ENCODE results near the gene PTPRD. TPM values are rescaled to one million over a fixed set of nuclear protein-coding genes. Genes with fewer than 3 reads are reported as not detected.

PTPRD gene
- total RNA-seq, 1 experiment from 2014 or later = 32.5 TPM

- Histone ChIP-seq H2BK15ac (ENCODE audit: low read depth, low read length) (no peak overlapping the region), H2BK5ac (ENCODE audit: insufficient read length, low read length) (no peak overlapping the region), H3K56ac (ENCODE audit: insufficient read length, low read depth, low read length) (no peak overlapping the region), H3K9ac (ENCODE audit: extremely low read depth, insufficient read length, low read length) (no peak overlapping the region), H2BK120ac (ENCODE audit: low read depth, low read length, poor library complexity, severe bottlenecking) (no peak overlapping the region), H4K5ac (ENCODE audit: insufficient read length, low read depth, low read length) (no peak overlapping the region), H3K23me2 (ENCODE audit: insufficient read length, low read depth, low read length, poor library complexity, severe bottlenecking) (no peaks in the 10 kb centered on the region), H2BK12ac (ENCODE audit: insufficient read length, low read depth, low read length) (no peak overlapping the region), H3T11ph (ENCODE audit: low read length) (no peak overlapping the region), H4K20me1 (ENCODE audit: control insufficient read depth, insufficient read depth, insufficient read length) (no peaks in the 10 kb centered on the region), H3K18ac (ENCODE audit: insufficient read length, low read depth, low read length) (no peak overlapping the region), H3K79me1 (ENCODE audit: insufficient read depth, low read depth, low read length, poor library complexity, severe bottlenecking) (no peaks in the 10 kb centered on the region), H3K9me3 (ENCODE audit: control insufficient read depth, low read depth, low read length) (no peaks in the 10 kb centered on the region), H2AK5ac (ENCODE audit: insufficient read length, low read length) (no peak overlapping the region), H3K14ac (ENCODE audit: insufficient read depth, low read length) (no peak overlapping the region), H3K23ac (ENCODE audit: insufficient read length, low read depth, low read length) (no peak overlapping the region), H3K4ac (ENCODE audit: low read depth, low read length) (no peak overlapping the region), H2BK20ac (ENCODE audit: low read depth, low read length, poor library complexity, severe bottlenecking) (no peak overlapping the region), H3K79me2 (ENCODE audit: insufficient read depth, low read length) (no peaks in the 10 kb centered on the region), H3K4me2 (ENCODE audit: insufficient read depth, insufficient read length, low read length) (no peak overlapping the region), H4K91ac (ENCODE audit: insufficient read length, low read depth, low read length) (no peak overlapping the region), H3K4me1 (ENCODE audit: insufficient read depth, low read length) (peaks cover 2% of the 10 kb centered on the region; the same call in 1 of the 2 replicates), H3K27me3 (ENCODE audit: insufficient read depth, low read length) (no peaks in the 10 kb centered on the region), H4K8ac (replicated peaks; ENCODE audit: insufficient read length, low read depth, low read length) (no peak overlapping the region), H3K27ac (ENCODE audit: insufficient read length, low read depth, low read length) (no peak overlapping the region), H2AFZ (ENCODE audit: low read length) (no peak overlapping the region)
- no peaks in the 10 kb centered on the region for H3K9me3 Mint-ChIP-seq
- peak overlapping the region in 2 of 3 experiments; percentile 76 to 92; a peak in 4 of 7 replicates for H3K27ac Mint-ChIP-seq
- no CpG with 5 or more reads among the region's 2 CpGs for WGBS (ENCODE audit: extremely low coverage, insufficient read length, low lambda C conversion rate)
- H3K27me3 Mint-ChIP-seq (ENCODE audit: low read depth) = no peaks in the 10 kb centered on the region
- H3K4me3 Mint-ChIP-seq = no peak overlapping the region
- TF ChIP-seq CTCF (conservative IDR thresholded peaks at IDR 0.05) = no peak
- H3K4me1 Mint-ChIP-seq = peaks cover 15 to 20% of the 10 kb centered on the region in 2 experiments
- H3K36me3 Mint-ChIP-seq (ENCODE audit: insufficient read depth in 1 of 3, low read depth in 3 of 3) = no peaks in the 10 kb centered on the region
- no peak for DNase-seq
Observed at GRCh38 chr9:8727191-8727590, 1885.6 kb downstream of the PTPRD start.

All from H9 (cell line).